HEK293 (cell line): ENCODE measurements around the gene PRRG3.

Experiments used
- CTCF ChIA-PET: fragments of 350-600 bp; formaldehyde crosslinking; extraction: SDS; loops from one replicate; lab custom pipeline; 2021; ENCODE audit warnings: antibody characterized with exemption; lab: Yijun Ruan, JAX
- POLR2A ChIA-PET: fragments of 300-600 bp; formaldehyde crosslinking; extraction: SDS; loops from one replicate; lab custom pipeline; 2020; ENCODE audit warnings: antibody characterized with exemption, inconsistent platforms; lab: Yijun Ruan, JAX
- H3K27ac ChIP-seq: fragments of 200-500 bp; sonication (Bioruptor generic); 2 replicates; pipeline ENCODE4 v1.5.1; 2014; ENCODE audit warnings: low read depth, low read length, control low read depth, inconsistent platforms; ENCODE audit errors: extremely low read depth
- H3K36me3 ChIP-seq, 2 experiments: fragments of 200-500 bp in 1 of 2; sonication (Bioruptor generic) in 1 of 2; 1 replicate in 1 of 2; 2 replicates in 1 of 2; pipeline ENCODE4 v1.5.1; 2014 to 2017; ENCODE audit warnings: inconsistent platforms in 2 of 2, low read length in 2 of 2; ENCODE audit not compliant: control insufficient read depth in 2 of 2, insufficient read depth in 1 of 2
- H3K4me1 ChIP-seq: fragments of 200-500 bp; sonication (Bioruptor generic); 2 replicates; pipeline ENCODE4 v1.5.1; 2014; ENCODE audit warnings: mild to moderate bottlenecking, low read length, inconsistent platforms; ENCODE audit not compliant: control insufficient read depth, insufficient read depth
- H3K4me3 ChIP-seq: 2 replicates; pipeline ENCODE4 v1.5.1; 2011; ENCODE audit warnings: low read depth, mild to moderate bottlenecking, control low read depth, low read length, moderate library complexity
- H3K9me3 ChIP-seq: fragments of 200-500 bp; sonication (Bioruptor generic); 2 replicates; pipeline ENCODE4 v1.5.1; 2014; ENCODE audit warnings: low read depth, low read length, inconsistent platforms; ENCODE audit not compliant: control insufficient read depth, insufficient read depth
- ATF2 ChIP-seq: fragments of 450-650 bp; formaldehyde crosslinking; IDR thresholded peaks from 2 replicates; pipeline ENCODE4 v1.5.1; 2016; ENCODE audit warnings: missing biosample characterization, missing genetic modification characterization, low read depth
- FEZF1 ChIP-seq: fragments of 450-650 bp; formaldehyde crosslinking; IDR thresholded peaks from 2 replicates; pipeline ENCODE4 v1.5.1; 2016; ENCODE audit warnings: missing biosample characterization, missing genetic modification characterization
- KLF8 ChIP-seq: fragments of 450-650 bp; formaldehyde crosslinking; IDR thresholded peaks from 2 replicates; pipeline ENCODE4 v1.5.1; 2016; ENCODE audit warnings: missing biosample characterization, missing genetic modification characterization
- KLF9 ChIP-seq: fragments of 450-650 bp; formaldehyde crosslinking; IDR thresholded peaks from 2 replicates; pipeline ENCODE4 v1.5.1; 2016; ENCODE audit warnings: missing biosample characterization, missing genetic modification characterization, low read depth
- SETDB1 ChIP-seq: IDR thresholded peaks from one replicate; pipeline ENCODE4 v1.6.1; 2017; ENCODE audit warnings: mild to moderate bottlenecking, low read length, moderate library complexity, mixed read lengths; ENCODE audit not compliant: insufficient read length
- ZNF114 ChIP-seq: fragments of 450-650 bp; formaldehyde crosslinking; IDR thresholded peaks from 2 replicates; pipeline ENCODE4 v1.5.0; 2017; ENCODE audit warnings: missing biosample characterization, missing genetic modification characterization
- ZNF175 ChIP-seq: fragments of 450-650 bp; formaldehyde crosslinking; IDR thresholded peaks from 2 replicates; pipeline ENCODE4 v1.5.1; 2016; ENCODE audit warnings: missing biosample characterization, missing genetic modification characterization
- ZNF221 ChIP-seq: fragments of 450-650 bp; formaldehyde crosslinking; IDR thresholded peaks from 2 replicates; pipeline ENCODE4 v1.5.1; 2017; ENCODE audit warnings: missing biosample characterization, missing genetic modification characterization, borderline replicate concordance
- ZNF223 ChIP-seq: fragments of 450-650 bp; formaldehyde crosslinking; IDR thresholded peaks from 2 replicates; pipeline ENCODE4 v1.5.1; 2016; ENCODE audit warnings: missing biosample characterization, missing genetic modification characterization
- ZNF341 ChIP-seq: fragments of 450-650 bp; formaldehyde crosslinking; IDR thresholded peaks from 2 replicates; pipeline ENCODE4; 2016; ENCODE audit warnings: low read depth, missing biosample characterization, missing genetic modification characterization
- ZNF391 ChIP-seq: fragments of 450-650 bp; formaldehyde crosslinking; IDR thresholded peaks from 2 replicates; pipeline ENCODE4 v1.5.1; 2016; ENCODE audit warnings: low read depth, missing biosample characterization, missing genetic modification characterization, borderline replicate concordance
- ZNF621 ChIP-seq: fragments of 450-650 bp; formaldehyde crosslinking; IDR thresholded peaks from 2 replicates; pipeline ENCODE4 v1.5.1; 2017; ENCODE audit warnings: missing biosample characterization, missing genetic modification characterization
- ZNF658 ChIP-seq: fragments of 450-650 bp; formaldehyde crosslinking; IDR thresholded peaks from 2 replicates; pipeline ENCODE4; 2016; ENCODE audit warnings: missing biosample characterization, missing genetic modification characterization
- ZNF768 ChIP-seq: fragments of 450-650 bp; formaldehyde crosslinking; IDR thresholded peaks from 2 replicates; pipeline ENCODE4 v1.5.1; 2018; ENCODE audit warnings: missing biosample characterization, mild to moderate bottlenecking, missing genetic modification characterization
- ZSCAN18 ChIP-seq: fragments of 450-650 bp; formaldehyde crosslinking; IDR thresholded peaks from 2 replicates; pipeline ENCODE4 v1.5.1; 2016; ENCODE audit warnings: missing biosample characterization, missing genetic modification characterization
- TF ChIP-seq, protein P1 (sequence below): fragments of 450-650 bp; IDR thresholded peaks from 2 replicates; pipeline ENCODE4 v1.5.1; 2018; ENCODE audit warnings: missing biosample characterization, mild to moderate bottlenecking, missing genetic modification characterization
- TF ChIP-seq, protein P2 (sequence below): fragments of 450-650 bp; formaldehyde crosslinking; conservative IDR thresholded peaks from 2 replicates; pipeline ENCODE4 v1.5.1; 2016; ENCODE audit warnings: low read depth, missing biosample characterization, missing genetic modification characterization
- TF ChIP-seq, protein P3 (sequence below): fragments of 450-650 bp; IDR thresholded peaks from 2 replicates; pipeline ENCODE4 v1.5.1; 2018; ENCODE audit warnings: missing biosample characterization, missing genetic modification characterization

Gene PRRG3

GRCh38 chrX:151697522-151697921 lies 2.3 kb downstream of the PRRG3 start:
- H3K4me3 ChIP-seq: no peak overlapping the region
- POLR2A ChIA-PET: no interaction called here
- TF ChIP-seq ZSCAN18: no peak
- H3K9me3 ChIP-seq: no peaks in the 10 kb centered on the region
- no peaks in the 10 kb centered on the region for H3K36me3 ChIP-seq
- no peaks in the 10 kb centered on the region for H3K4me1 ChIP-seq
- CTCF ChIA-PET: interaction anchor here (0.5 kb wide), 1 partner anchor 19 kb away, joined by 3 read pairs; no protein-coding TSS in a partner anchor
- no peak overlapping the region for H3K27ac ChIP-seq

DNA sequence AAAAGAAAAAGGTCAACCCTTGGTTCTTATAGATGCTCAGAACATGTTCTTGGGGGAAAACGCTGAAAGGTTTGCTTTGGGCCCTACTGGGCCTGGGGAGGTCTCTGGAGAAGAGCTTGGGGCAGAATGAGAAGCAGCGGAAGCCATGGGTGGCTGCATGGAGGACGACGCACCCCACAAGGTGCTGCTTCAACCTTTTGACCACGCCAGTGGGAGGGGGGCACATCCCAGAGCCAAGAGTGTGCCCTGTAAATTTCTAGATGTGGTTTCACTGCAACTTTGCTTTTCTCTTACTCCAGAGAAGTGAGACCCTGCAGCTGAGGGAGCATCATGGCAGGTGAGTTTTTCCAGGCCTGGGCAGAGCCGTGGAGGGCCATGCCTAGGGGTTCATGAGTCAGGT lies 3.2 kb downstream of the PRRG3 start:
- Histone ChIP-seq H3K4me3 (no peak overlapping the region), H3K9me3 (no peaks in the 10 kb centered on the region), H3K36me3 (no peaks in the 10 kb centered on the region), H3K4me1 (no peaks in the 10 kb centered on the region), H3K27ac (no peak overlapping the region)
- ChIA-PET POLR2A (no interaction called here), CTCF (no interaction called here)
- TF ChIP-seq ZNF341 (tag by site-specific recombination) (no peak), ATF2 (tag by site-specific recombination) (no peak), ZNF391 (no peak), ZNF621 (no peak), ZNF223 (no peak), FEZF1 (tag by site-specific recombination) (no peak), ZNF768 (tag by site-specific recombination) (no peak), ZNF221 (tag by site-specific recombination) (no peak), KLF8 (tag by site-specific recombination) (no peak), SETDB1 (no peak), ZNF175 (tag by site-specific recombination) (no peak)
- TF ChIP-seq, protein P1, sequence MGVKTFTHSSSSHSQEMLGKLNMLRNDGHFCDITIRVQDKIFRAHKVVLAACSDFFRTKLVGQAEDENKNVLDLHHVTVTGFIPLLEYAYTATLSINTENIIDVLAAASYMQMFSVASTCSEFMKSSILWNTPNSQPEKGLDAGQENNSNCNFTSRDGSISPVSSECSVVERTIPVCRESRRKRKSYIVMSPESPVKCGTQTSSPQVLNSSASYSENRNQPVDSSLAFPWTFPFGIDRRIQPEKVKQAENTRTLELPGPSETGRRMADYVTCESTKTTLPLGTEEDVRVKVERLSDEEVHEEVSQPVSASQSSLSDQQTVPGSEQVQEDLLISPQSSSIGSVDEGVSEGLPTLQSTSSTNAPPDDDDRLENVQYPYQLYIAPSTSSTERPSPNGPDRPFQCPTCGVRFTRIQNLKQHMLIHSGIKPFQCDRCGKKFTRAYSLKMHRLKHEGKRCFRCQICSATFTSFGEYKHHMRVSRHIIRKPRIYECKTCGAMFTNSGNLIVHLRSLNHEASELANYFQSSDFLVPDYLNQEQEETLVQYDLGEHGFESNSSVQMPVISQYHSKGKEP (tag by site-specific recombination): no peak

- CTCF ChIA-PET: no interaction called here
- Histone ChIP-seq H3K4me1 (no peaks in the 10 kb centered on the region), H3K36me3 (no peaks in the 10 kb centered on the region), H3K27ac (no peak overlapping the region), H3K9me3 (no peaks in the 10 kb centered on the region), H3K4me3 (no peak overlapping the region)
- TF ChIP-seq, protein P2, sequence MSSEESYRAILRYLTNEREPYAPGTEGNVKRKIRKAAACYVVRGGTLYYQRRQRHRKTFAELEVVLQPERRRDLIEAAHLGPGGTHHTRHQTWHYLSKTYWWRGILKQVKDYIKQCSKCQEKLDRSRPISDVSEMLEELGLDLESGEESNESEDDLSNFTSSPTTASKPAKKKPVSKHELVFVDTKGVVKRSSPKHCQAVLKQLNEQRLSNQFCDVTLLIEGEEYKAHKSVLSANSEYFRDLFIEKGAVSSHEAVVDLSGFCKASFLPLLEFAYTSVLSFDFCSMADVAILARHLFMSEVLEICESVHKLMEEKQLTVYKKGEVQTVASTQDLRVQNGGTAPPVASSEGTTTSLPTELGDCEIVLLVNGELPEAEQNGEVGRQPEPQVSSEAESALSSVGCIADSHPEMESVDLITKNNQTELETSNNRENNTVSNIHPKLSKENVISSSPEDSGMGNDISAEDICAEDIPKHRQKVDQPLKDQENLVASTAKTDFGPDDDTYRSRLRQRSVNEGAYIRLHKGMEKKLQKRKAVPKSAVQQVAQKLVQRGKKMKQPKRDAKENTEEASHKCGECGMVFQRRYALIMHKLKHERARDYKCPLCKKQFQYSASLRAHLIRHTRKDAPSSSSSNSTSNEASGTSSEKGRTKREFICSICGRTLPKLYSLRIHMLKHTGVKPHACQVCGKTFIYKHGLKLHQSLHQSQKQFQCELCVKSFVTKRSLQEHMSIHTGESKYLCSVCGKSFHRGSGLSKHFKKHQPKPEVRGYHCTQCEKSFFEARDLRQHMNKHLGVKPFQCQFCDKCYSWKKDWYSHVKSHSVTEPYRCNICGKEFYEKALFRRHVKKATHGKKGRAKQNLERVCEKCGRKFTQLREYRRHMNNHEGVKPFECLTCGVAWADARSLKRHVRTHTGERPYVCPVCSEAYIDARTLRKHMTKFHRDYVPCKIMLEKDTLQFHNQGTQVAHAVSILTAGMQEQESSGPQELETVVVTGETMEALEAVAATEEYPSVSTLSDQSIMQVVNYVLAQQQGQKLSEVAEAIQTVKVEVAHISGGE (tag by site-specific recombination): no peak
- TF ChIP-seq ZNF114: no peak
- no peak for TF ChIP-seq ZNF658
- TF ChIP-seq, protein P3, sequence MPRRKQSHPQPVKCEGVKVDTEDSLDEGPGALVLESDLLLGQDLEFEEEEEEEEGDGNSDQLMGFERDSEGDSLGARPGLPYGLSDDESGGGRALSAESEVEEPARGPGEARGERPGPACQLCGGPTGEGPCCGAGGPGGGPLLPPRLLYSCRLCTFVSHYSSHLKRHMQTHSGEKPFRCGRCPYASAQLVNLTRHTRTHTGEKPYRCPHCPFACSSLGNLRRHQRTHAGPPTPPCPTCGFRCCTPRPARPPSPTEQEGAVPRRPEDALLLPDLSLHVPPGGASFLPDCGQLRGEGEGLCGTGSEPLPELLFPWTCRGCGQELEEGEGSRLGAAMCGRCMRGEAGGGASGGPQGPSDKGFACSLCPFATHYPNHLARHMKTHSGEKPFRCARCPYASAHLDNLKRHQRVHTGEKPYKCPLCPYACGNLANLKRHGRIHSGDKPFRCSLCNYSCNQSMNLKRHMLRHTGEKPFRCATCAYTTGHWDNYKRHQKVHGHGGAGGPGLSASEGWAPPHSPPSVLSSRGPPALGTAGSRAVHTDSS (tag by site-specific recombination): no peak
- TF ChIP-seq KLF9 (tag by site-specific recombination): no peak
- POLR2A ChIA-PET: no interaction called here
These were observed 4.5 kb downstream of the PRRG3 start for GRCh38 chrX:151699746-151700145.
